Measurements from ENCODE around the gene ITSN2.
"Not testable (repeated sequence)": the region's sequence is repeated elsewhere in the genome, so short reads cannot be mapped to it uniquely, and the experiment has no call there.

Gene ITSN2

GRCh38 chr2:24214880-24215279 lies 145.5 kb downstream of the ITSN2 start:
- no peak for DNase-seq (ENCODE audit: low spot score)

DNA sequence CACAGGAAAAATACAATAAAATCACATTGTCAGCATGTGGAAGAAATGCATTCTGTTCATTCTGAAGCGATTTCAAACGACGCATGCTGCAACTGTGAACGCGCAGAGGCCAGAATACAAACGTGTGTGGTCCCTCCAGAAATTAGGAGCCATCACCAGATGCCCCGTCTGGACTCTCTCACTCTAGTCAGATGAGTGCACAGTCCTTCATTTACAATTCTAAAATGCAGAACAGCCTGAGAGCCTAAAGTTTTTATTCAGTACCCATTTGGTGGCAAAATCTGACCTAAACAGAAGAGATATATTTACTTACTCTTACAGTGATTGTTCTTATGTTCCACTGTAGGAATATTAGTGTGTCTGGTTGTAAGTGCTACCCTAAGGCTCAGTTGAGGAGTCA lies 148.9 kb downstream of the ITSN2 start:
- DNase-seq (ENCODE audit: low spot score) = no peak

GRCh38 chr2:24210723-24211122 lies 149.6 kb downstream of the ITSN2 start:
- no peak for DNase-seq (ENCODE audit: low spot score)

GRCh38 chr2:24210106-24210455 lies 150.3 kb downstream of the ITSN2 start:
- DNase-seq (ENCODE audit: low spot score) = no peak

DNA sequence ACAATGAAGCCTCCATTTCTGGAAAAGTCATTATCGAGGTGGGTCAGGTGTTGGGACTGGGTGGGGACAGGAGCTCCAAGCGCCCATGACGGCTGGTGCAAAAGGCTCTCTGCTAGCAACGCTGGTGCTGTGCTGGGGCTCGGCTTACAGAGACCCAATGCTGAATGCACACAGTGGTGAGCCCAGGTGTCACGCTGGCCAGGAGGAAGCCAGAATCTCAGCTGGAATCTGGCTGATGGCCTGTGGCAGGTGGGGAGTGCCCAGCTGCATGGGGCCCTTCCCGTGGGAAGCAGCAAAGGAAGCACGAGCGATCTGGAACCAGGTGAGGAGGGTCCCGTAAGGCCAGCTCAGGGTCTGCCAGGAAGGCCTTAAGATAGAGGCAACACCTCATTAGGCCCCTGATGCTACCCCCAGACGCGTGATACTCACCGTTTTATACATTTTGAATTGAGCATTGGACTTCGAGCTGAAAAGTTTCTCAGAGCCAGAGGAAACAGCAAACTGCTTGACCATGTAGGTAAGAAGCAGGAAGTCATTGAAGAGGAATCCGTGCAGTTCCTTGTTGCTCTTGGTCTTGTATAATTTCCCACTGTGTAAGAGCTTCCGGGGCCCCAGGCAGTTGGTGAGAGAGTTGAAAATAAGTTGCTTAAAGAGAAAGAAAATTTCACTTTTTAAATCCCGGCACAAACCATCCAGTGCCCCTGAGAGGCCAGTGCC lies 150.8 kb downstream of the ITSN2 start:
- no peak for DNase-seq (ENCODE audit: low spot score)

DNA sequence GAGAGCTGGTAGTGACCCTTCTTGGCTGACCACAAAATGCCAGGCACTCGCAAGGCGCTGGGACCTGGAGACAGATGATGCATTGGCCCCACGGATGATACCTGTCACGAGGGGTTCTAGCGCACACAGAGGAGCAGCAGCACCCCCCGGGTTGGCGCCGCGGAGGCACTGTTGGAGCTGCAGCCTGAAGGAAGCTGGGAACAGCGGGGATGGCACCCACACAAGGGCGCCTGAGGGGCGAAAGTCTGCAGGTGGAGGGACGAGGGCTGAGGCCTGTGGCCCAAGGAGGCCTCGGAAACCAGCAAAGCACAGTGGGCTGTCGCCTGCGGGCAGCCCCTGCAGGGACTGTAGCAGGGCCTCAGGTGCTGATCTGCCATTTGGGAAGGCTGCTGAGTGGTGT lies 151.8 kb downstream of the ITSN2 start:
- DNase-seq (ENCODE audit: low spot score) = no peak

- no peak for DNase-seq (ENCODE audit: low spot score)
Measured at GRCh38 chr2:24207359-24207758, 153.0 kb downstream of the ITSN2 start.

GRCh38 chr2:24206714-24207113 lies 153.6 kb downstream of the ITSN2 start:
- DNase-seq (ENCODE audit: low spot score) = no peak

GRCh38 chr2:24206242-24206641 lies 154.1 kb downstream of the ITSN2 start:
- no peak for DNase-seq (ENCODE audit: low spot score)

DNA sequence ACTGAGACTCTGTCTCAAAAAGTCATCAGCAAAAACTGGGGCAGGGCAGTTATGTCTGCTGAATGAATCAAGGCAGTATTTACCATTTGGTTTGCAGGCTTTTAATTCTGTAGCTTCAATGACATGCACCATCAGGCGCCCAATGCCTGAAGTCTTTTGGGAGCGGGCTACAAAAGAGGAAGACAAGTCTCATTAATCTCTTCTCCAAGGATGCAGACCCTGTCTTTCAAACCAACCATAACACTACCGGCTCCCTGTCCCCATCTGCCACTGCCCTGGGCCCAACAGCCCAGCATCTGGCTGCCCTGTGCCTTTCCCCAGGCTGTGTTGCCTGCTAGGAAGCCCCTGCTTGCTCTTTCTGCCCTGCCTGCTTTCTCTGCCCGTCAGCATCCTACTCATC lies 155.2 kb downstream of the ITSN2 start:
- DNase-seq (ENCODE audit: low spot score) = no peak

GRCh38 chr2:24204505-24204904 lies 155.8 kb downstream of the ITSN2 start:
- DNase-seq (ENCODE audit: low spot score) = no peak

DNA sequence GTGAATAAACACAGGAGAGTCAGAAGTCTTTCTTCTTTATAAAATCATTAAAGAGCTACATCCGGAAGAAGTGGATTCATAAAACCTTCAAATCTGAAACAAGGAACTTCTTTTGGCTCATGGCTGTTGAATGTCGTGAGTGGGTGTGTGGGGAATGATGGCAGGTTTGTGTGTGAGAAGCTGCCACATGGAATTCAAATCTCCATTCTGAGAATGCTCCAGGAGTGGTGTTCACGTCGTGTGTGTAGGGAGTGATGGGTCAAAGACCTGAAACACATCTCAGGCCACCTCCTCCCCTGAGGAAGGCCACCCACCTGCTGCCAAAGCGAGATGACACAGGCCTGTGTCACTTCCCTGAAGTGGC lies 156.6 kb downstream of the ITSN2 start:
- no peak for DNase-seq (ENCODE audit: low spot score)

GRCh38 chr2:24203029-24203786 lies 157.1 kb downstream of the ITSN2 start:
- no peak for DNase-seq (ENCODE audit: low spot score)

DNA sequence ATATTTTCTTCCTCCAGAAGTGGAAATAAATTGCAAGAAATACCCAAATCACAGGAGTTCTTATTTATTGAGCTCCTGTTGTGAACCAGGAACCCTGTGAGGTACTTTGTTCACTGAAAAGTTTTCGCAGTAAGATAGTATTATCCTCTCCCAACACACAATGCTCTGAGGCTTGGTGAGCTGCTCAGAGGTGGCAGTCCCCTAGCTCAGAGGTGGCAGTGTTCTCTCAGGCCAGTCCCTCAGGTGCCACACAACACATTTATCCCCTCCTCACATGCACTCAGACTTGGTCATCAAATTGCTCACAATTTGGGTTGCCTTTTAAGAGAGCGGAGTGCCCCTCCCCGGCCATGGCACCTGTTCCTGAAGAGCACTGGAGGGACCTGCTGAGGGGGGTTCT lies 159.5 kb downstream of the ITSN2 start:
- no peak for DNase-seq (ENCODE audit: low spot score)

DNA sequence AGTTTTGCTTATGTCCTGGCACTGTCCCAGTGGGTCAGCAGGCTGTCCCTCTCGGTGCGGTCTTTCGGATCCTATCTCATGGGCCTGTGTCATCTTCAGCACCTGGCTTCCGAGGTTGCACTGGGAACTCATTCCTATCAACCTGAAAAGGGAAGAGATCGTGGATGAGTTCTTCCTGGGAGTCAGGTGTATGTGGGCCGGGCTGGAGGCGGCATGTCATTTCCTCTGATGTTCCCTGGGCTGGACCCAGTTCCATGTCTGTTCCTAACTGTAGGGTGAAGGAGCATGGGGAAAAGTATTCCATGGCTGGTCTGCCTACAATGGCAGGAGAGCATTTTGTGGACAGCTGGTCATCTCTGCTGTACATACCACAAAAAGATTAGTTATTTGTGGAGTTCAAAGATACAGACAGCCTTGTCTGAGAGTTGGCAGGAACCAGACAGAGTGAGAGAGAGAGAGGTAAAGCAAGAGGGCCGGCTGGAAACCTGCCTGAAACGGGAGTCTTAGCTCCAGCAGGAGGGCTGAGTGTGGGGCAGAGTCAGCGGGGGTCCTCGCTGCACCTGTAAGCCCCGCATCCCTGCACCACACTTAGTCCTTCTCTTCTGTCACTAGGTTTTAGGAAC lies 160.3 kb downstream of the ITSN2 start:
- DNase-seq (ENCODE audit: low spot score) = no peak

- DNase-seq (ENCODE audit: low spot score) = not testable (repeated sequence)
Measured at GRCh38 chr2:24197213-24197612, 163.1 kb downstream of the ITSN2 start.

DNA sequence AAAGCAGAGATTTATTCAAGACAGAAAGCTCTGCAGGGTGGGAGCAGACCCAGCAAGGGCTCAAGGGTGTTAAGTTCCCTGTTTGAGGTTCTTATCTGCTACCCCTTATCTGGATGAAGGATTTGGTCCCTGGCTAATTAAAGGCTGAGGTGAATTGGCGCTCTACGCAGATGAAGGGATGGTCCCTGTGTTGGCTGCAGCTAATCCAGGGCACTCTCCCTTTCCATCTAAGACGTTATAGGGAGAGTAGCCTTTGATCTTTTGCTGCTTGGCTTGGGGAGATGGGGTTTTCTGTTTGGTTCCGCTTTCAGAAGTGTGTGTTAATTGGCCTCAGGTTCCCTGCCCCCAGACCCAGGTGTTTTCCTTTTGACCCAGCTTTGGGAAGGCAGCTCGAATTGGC lies 168.5 kb downstream of the ITSN2 start:
- DNase-seq (ENCODE audit: low spot score) = no peak

DNA sequence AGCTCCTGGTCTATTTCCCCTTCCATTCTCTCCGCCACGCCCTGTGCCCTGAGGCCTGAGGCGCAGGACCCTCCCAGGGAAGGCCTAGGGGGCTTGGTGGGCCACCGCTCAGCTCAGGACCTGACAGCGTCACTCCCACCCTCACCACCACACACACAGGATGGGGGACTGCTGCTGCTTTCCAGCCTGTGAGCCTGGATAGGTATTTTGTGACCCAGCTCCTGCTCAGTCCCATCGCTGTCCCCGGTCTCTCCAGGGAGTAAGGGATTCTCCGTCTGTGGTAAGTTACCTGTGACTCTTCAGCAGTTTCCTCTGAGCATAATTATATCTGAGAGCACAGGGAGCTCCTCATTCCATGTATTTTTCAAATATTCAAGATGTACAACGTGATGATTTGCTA lies 169.2 kb downstream of the ITSN2 start:
- no peak for DNase-seq (ENCODE audit: low spot score)

DNA sequence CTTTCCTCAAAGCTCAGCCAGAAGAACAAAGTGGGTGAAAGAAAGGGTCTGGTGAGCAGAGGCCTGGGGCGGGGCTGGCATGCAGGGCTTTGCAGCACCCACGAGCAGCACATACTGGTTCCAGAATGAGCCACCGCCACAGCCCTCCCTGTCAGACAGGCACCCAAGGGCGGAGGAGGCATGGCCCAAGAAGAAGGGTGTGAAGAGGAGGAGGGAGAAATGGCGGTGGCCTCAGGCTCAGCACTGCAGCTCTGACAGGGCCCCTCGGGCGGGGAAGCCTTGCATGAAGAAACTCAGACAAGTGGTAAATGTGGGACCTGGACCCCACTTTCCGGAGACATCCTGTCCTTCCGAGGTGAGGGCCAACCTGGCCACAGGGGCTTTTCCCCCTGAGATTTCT lies 169.8 kb downstream of the ITSN2 start:
- DNase-seq (ENCODE audit: low spot score) = no peak

DNA sequence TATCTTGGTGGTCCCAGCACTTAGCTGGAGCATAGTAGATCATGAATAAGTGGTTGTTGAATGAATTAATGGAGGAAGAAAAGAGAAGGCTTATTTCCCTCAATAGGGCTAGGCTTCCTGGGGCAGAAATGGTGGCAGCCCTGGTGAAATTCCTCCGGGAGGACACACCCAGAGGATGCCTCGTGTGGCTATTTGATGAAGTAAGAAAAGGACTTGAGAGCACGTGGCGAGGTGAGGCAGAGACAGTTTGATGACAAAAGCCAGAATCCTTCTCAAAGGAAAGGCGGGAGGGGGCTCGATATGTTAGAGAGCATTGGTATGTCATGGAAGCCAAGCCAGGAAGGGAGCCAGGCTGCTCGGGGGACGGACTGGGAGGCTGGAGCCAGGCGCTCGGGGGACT lies 170.8 kb downstream of the ITSN2 start:
- DNase-seq (ENCODE audit: low spot score) = no peak

DNA sequence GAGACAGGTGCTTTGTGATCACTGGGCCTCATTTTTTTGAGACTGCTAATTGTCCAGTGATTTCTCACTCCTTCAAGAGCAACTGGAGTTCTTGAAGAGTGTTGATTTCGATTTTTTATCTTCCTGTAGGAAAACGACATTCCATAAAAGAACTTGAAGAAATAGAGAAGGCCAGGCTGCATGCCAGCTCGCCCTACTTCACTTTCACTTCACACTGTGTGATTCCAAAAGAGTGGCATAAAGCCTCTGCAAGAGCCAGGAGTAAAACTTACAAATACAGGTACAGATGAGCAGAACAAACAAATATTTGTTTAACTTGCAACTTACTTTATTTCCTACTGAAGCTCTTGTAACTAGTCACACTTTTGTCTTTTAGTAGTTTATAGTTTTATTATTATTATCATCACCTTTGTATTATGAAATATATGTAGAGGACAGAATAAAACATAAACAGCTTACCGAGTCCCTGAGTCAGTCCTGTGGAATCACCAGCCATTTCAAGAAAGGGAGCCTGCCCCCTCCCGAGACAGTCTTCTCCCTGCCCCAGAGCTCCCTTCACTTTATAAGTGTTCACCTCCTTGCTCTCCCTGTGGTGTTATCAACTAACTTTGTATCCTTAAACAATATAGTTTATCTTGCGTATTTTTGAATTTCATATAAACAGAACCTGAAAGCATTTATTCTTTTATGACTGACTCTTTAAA lies 176.8 kb downstream of the ITSN2 start:
- no peak for DNase-seq (ENCODE audit: low spot score)

DNA sequence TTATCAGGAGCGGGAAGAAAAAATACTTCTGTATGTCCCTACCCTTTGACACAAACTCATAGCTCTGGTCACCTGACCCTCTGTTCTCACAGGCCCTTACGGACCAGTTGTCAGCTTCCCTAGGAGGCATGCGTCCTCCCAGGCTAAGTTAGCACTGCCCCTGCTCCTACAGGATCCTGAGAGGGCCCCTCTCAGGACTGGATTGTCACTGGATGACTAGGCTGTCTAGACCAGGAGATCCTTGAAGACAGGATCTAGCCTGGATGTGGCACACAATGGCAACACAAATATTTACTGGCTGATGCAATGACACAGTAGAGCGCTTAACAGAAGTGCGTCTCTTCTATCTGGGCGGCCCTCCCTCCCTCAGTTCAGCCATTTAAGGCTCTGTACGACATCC lies 177.8 kb downstream of the ITSN2 start:
- DNase-seq (ENCODE audit: low spot score) = no peak

DNA sequence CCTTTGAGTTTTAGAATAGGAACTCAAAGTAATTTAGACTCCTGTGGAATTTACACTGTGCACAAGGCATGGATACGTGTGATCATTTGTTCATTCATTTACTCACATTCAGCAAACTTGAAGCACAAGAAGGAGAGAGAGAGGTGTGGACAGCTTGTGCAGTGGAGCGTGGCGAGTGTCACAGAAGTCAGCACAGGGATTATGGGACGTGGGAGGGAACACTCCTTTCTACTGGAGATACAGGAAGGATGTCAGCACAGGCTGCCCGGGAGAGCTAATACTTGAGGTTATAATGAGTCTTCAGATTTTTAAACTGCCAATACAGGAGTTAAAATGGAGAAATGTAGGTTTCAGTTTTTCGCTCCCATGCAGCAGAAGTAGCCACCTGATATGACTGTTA lies 178.5 kb downstream of the ITSN2 start:
- no peak for DNase-seq (ENCODE audit: low spot score)
